Spleen (tissue), 7 donors: ENCODE data around the gene NLRP4.

Experiments used
- CTCF ChIP-seq, 11 experiments: fragments of 200-600 bp in 7 of 11; fragments of 450-650 bp in 4 of 11; sonication (generic) in 4 of 11; IDR thresholded peaks in 8 of 11; conservative IDR thresholded peaks in 3 of 11; 1 replicate in 7 of 11; 2 replicates in 4 of 11; pipeline versions ENCODE4 v1.4.0 to v1.8.0; 2016 to 2021; ENCODE audit warnings: antibody characterized with exemption in 11 of 11, inconsistent platforms in 4 of 11, mild to moderate bottlenecking in 1 of 11
- POLR2A ChIP-seq, 3 donors: fragments of 450-650 bp; IDR thresholded peaks; one replicate each; pipeline ENCODE4 v1.5.1; 2017; ENCODE audit warnings: antibody characterized with exemption in 3 of 3, mild to moderate bottlenecking in 1 of 3
- POLR2AphosphoS5 ChIP-seq, 3 donors: sonication (generic); formaldehyde crosslinking; IDR thresholded peaks; one replicate each; pipeline ENCODE4 v1.5.1; 2017; ENCODE audit warnings: antibody characterized with exemption in 3 of 3
- donor health status: DM: no; HTN: no; CAD: no; lungs with moderate emphysema.
- donor health status: DM: no; HTN: no; CAD: no.
- donor health status: DM: no; HTN: no; CAD: no.

- TF ChIP-seq CTCF (IDR thresholded peaks at IDR 0.05 in 8 of 11, conservative IDR thresholded peaks at IDR 0.05 in 3 of 11) (no peak), POLR2A (IDR thresholded peaks at IDR 0.05) (no peak), POLR2AphosphoS5 (IDR thresholded peaks at IDR 0.05) (no peak)
These were observed 87.2 kb downstream of the NLRP4 start for GRCh38 chr19:55923556-55923955.
